Activated CD4-positive, CD25-positive, alpha-beta regulatory T cell treated with anti-CD3 and anti-CD28 coated beads, Interleukin-2, amount 50 U/mL, for 24 hours (primary cell): ENCODE results near the gene WDR83.
"Not testable (repeated sequence)": the region's sequence is repeated elsewhere in the genome, so short reads cannot be mapped to it uniquely, and the experiment has no call there.

Experiments
- ATAC-seq, 2 donors: fragments of 150-1000 bp; cut with Tn5 transposase; one replicate each; pipeline ENCODE4 v1.10.0; 2021; ENCODE audit warnings: mild to moderate bottlenecking in 1 of 2, moderate library complexity in 1 of 2

Gene WDR83

GRCh38 chr19:12687496-12688196, 21.0 kb downstream of the WDR83 start, which contains the start of gene GNG14:
Gene GNG14 (plus strand): TSS chr19:12687998. CDS start chr19:12688049, 51 bp downstream.
- ATAC-seq = no peak

- ATAC-seq = no peak
Observed at GRCh38 chr19:12689012-12689411, 22.4 kb downstream of the WDR83 start.

- no peak for ATAC-seq
Observed at GRCh38 chr19:12689581-12690216, 23.1 kb downstream of the WDR83 start.

GRCh38 chr19:12692960-12693359, 26.4 kb downstream of the WDR83 start:
- no peak for ATAC-seq

GRCh38 chr19:12694641-12695040, 28.0 kb downstream of the WDR83 start:
- no peak for ATAC-seq

- no peak for ATAC-seq
Observed at GRCh38 chr19:12695096-12695495, 28.5 kb downstream of the WDR83 start.

GRCh38 chr19:12695514-12695913, 28.9 kb downstream of the WDR83 start:
- no peak for ATAC-seq

GRCh38 chr19:12695997-12696365, 29.4 kb downstream of the WDR83 start:
- peak; percentile 11 to 25 for ATAC-seq

GRCh38 chr19:12696366-12697335, 30.0 kb downstream of the WDR83 start, which contains the start of gene FBXW9:
Gene FBXW9 (minus strand): TSS chr19:12696631. CDS start chr19:12696581, 50 bp downstream.
- peak; percentile 89 to 93 for ATAC-seq

GRCh38 chr19:12697425-12697824, 30.8 kb downstream of the WDR83 start:
- ATAC-seq = not testable (repeated sequence)

- ATAC-seq = no peak
Observed at GRCh38 chr19:12698138-12698537, 31.5 kb downstream of the WDR83 start.

GRCh38 chr19:12701596-12702282, 35.1 kb downstream of the WDR83 start:
- ATAC-seq = no peak

GRCh38 chr19:12703046-12703445, 36.4 kb downstream of the WDR83 start:
- ATAC-seq = peak in 1 of 2 donors; percentile 35

GRCh38 chr19:12705169-12705568, 38.6 kb downstream of the WDR83 start:
- ATAC-seq = no peak

GRCh38 chr19:12705654-12706331, 39.2 kb downstream of the WDR83 start:
- ATAC-seq = no peak

GRCh38 chr19:12706332-12706718, 39.7 kb downstream of the WDR83 start:
- no peak for ATAC-seq

GRCh38 chr19:12708641-12709040, 42.0 kb downstream of the WDR83 start:
- ATAC-seq = no peak

GRCh38 chr19:12711187-12711586, 44.6 kb downstream of the WDR83 start:
- no peak for ATAC-seq

GRCh38 chr19:12712077-12712476, 45.5 kb downstream of the WDR83 start:
- ATAC-seq = not testable (repeated sequence)

- not testable (repeated sequence) for ATAC-seq
Observed at GRCh38 chr19:12713304-12713703, 46.7 kb downstream of the WDR83 start.

GRCh38 chr19:12715102-12715501, 48.5 kb downstream of the WDR83 start:
- ATAC-seq = no peak

GRCh38 chr19:12715929-12716328, 49.3 kb downstream of the WDR83 start:
- no peak for ATAC-seq
